HG03039 (cell line): ENCODE measurements around the gene TTC21B.
"Not testable (repeated sequence)": the region's sequence is repeated elsewhere in the genome, so short reads cannot be mapped to it uniquely, and the experiment has no call there.

ENCODE experiments used
- ATAC-seq: cut with Tn5 transposase; IDR thresholded peaks from one replicate; pipeline ENCODE4 v1.9.1; 2021; ENCODE audit warnings: mild to moderate bottlenecking, moderate library complexity; ENCODE audit not compliant: unreplicated experiment

The TTC21B gene

GRCh38 chr2:165953655-165954606 is at the start of gene TTC21B:
Gene TTC21B, minus strand, starts transcription at chr2:165953776. Its CDS starts 71 bp downstream, at chr2:165953705.
- peak; percentile 98 for ATAC-seq

- ATAC-seq = no peak
These were observed 46.8 kb upstream of the TTC21B start for GRCh38 chr2:166000401-166000800.

DNA sequence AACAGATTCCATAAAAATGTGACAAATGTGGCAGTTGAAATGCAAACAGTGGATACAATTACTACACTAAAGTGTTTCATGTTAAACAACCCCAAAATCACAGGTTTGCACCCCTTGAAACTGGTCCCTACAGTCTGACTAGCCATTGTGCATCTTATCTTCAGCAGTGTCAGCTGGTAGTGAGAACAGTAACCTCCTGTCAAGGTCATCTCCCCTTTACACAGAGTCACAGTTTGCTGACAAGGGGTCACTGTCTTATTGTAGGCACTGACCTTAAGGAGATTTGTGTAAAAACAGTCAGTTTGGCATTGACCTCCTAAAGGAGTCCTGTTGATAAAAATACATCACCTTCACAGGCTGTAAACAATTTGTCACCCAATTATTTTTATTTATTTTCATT is 37.3 kb upstream of the TTC21B start:
- ATAC-seq = no peak

- ATAC-seq = no peak
These were observed 36.3 kb upstream of the TTC21B start for GRCh38 chr2:165989851-165990250.

- ATAC-seq = no peak
These were observed 31.5 kb upstream of the TTC21B start for GRCh38 chr2:165985120-165985519.

DNA sequence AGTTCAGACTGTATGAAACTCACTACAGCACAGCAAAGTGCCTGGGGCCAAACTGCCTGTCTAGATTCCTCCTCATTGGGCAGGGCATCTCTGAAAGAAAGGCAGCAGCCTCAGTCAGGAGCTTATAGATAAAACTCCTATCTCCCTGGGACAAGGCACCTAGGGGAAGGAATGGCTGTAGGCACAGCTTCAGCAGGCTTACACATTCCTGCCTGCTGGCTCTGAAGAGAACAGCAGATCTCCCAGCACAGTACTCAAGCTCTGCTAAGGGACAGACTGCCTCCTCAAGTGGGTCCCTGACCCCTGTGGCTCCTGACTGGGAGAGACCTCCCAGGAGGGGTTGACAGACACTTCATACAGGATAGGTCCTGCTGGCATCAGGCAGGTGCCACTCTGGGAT is 18.6 kb upstream of the TTC21B start:
- not testable (repeated sequence) for ATAC-seq

DNA sequence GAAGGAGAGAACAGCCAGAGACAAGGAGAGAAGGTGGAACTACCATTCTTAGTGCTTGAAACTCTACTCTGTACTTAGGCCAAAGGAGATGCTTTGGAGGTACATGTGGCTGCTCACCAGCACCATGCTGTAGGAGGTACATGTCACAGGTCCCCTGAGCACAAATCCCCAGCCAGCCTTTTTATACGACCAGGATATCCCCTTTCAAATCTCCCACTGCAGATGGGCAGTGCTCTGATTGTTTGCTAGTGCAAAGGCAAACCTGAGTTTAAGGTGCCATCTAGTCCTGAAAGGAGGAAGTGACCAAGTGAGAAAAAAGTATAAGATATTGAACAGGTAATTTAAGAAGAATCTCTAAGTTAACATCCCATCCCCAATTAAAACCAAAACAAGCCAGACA is 17.1 kb upstream of the TTC21B start:
- ATAC-seq = no peak

DNA sequence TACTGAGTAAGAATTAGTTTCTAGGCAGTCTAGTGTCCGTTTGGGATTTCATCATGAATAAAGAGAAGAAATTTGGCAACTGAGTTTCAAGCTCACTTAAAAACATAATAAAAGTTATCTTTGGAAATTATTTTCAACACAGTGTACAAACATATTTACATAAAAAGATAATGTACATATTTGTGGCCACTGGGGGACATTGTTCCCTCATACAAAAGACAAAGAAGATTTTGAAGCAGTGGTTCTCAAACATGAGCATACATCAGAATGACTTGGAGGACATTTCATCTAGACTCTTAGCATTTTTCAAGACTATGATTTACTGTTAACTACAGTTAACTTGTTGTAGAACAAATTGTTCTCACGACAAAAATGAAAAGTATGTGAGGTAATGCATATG is 15.7 kb upstream of the TTC21B start:
- ATAC-seq = no peak

DNA sequence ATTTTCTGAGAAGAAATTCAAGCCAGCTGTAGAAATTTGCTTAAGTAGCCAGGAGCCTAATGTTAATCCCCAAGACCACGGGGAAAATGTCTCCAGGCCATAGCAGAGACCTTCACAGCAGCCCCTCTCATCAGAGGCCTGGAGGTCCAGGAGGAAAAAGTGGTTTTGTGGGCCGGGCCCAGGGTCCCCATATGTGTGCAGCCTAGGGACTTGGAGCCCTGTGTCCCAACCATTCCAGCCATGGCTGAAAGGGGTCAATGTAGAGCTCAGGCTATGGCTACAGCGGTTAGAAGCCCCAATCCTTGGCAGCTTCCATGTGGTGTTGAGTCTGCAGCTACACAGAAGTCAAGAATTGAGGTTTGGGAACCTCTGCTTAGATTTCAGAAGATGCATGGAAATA is 14.2 kb upstream of the TTC21B start:
- no peak for ATAC-seq

GRCh38 chr2:165961818-165962217 is 8.2 kb upstream of the TTC21B start:
- no peak for ATAC-seq

DNA sequence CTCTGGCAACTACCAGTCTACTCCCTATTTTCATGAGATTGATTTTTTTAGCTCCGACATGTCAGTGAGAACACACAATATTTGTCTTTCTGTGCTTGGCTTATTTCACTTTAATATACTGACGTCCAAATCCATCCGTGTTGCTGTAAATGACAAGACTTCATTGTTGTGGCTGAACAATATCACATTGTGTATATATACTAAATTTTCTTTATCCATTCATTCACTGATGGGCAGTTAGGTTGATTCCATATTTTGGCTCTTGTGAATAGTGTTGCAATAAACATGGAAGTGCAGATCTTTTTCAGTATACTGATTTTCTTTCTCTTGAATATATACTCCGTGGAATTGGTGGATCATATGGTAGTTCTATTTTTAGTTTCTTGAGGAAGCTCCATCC is 5.8 kb upstream of the TTC21B start:
- no peak for ATAC-seq

DNA sequence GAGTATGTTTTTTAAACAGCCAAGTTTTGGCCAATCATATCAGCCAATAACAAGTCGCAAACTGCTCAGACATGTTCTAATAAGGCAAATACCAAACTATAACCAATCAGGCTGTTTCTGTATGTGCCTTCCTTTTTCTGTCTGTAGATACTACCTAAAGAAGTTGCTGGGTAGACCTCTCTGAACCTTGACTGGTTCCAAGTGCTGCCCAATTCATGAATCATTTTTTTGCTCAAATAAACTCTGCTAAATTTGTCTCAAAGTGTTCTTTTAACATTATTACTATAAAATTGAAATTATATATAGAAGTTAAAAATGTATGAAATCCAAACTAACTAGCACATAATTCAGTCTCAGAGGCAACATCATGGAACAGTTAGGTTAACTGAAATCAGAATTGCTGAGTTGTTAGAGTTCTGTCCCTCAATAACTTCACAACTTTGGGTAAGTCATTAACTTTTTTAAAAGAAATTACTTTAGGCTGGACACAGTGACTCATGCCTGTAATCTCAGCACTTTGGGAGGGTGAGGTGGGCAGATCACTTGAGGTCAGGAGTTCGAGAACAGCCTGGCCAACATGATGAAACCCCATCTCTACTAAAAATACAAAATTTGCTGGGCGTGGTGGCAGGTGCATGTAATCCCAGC is 4.9 kb upstream of the TTC21B start:
- ATAC-seq = no peak

DNA sequence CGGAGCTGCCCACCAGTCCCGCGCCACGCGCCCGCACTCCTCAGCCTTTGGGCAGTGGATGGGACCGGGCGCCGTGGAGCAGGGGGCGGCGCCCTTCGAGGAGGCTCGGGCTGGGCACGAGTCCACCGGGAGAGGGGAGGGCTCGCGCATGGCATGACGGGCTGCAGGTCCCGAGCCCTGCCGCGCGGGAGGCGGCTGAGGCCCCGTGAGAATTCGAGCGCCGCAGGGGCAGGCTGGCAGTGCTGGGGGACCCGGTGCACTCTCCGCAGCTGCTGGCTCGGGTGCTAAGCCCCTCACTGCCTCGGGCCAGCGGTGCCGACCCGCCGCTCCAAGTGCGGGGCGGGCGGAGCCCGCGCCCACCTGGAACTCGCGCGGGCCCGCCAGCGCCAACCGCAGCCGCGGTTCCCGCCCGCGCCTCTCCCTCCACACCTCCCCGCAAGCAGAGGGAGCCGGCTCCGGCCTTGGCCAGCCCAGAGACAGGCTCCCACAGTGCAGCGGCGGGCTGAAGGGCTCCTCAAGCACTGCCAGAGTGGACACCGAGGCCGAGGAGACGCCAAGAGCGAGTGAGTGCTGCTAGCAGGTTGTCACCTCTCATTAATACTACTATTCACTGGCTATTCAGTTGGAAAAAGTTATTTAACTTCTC is 3.6 kb upstream of the TTC21B start:
- no peak for ATAC-seq

GRCh38 chr2:165953306-165953654 is 296 bp downstream of the TTC21B start:
- peak; percentile 30 for ATAC-seq

DNA sequence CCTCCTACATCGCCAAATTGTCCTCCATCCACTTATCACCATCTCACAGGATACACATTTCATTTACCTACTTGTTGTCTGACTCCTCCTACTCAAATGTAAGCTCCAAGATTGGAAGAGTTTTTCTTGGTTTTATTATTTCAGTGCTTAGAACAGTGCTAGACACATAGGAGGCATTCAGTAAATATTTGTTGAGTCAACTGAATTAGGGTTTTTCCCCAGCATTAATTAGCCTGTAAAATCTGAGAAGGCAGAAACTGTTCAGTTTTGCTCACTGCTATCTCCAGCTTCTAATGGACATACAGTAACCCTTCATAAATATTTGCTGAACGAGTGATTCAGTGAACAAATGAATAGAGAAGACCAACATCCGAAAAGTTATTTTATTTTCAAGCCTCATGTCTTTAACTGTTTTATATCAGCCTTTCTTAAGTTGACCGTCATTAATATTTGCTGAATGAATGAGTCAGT is 800 bp downstream of the TTC21B start:
- no peak for ATAC-seq

DNA sequence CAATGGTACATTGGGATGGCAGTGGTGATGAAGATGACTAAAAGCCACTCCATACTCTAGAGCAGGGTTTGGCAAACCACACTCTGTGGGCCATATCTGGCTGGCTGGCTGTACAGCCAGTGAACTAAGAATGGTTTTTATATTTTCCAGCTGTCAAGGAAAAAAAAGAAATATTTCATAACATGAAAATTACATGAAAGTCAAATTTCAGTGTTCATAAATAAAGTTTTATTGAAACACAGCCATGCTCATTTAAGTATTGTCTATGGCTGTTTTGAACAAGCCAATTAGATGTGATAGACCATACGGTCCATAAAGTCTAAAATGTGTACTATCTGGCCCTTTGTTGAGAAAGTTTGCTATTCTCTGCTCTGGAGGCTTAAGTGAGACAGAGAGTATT is 1.5 kb downstream of the TTC21B start:
- no peak for ATAC-seq

DNA sequence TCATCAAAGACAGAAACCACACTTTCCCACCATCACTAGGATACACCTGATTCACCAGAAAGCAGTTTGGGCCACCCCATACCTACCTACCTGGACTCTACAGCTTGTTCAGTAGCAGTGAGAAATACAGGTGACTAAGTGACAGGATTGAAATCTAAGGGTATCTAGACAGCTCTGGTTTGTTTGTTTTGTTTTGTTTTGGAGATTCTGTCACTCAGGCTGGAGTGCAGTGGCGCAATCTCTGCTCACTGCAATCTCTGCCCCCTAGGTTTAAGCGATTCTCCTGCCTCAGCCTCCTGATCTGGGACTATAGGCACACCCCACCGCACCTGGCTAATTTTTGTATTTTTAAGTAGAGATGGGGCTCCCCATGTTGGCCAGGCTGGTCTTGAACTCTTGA is 3.1 kb downstream of the TTC21B start:
- no peak for ATAC-seq

DNA sequence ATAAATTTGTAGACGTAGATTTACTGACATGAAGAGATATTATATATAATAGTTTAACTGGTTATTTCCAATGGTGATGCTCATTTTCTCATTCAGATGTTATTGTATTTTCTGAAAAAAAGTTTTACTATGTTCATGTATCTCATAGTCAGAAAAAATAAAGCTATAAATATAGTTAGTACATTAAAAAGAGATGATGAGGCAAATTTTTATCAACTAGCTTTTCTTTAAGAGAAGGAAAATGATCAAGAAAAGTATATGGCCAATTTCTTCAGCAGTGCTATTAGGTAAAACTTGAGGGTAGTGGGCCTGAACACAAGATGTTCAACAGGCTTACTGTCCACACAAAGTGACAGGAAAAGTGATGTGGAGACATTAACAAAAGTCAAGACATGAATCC is 11.7 kb downstream of the TTC21B start:
- no peak for ATAC-seq

GRCh38 chr2:165938237-165938636 is 15.3 kb downstream of the TTC21B start:
- ATAC-seq = no peak

GRCh38 chr2:165933211-165933910 is 20.2 kb downstream of the TTC21B start:
- ATAC-seq = no peak

- ATAC-seq = no peak
These were observed 25.8 kb downstream of the TTC21B start for GRCh38 chr2:165927774-165928173.
